Uterus (tissue), 4 donors: ENCODE measurements around the gene COL9A3. TPM values are rescaled to one million over a fixed set of nuclear protein-coding genes. Genes with fewer than 3 reads are reported as not detected.

ENCODE experiments used
- DNase-seq, 2 donors: peaks; one replicate each; pipeline ENCODE4 v3.0.0-alpha.2; 2019 to 2020
- H3K27ac ChIP-seq, 2 donors: fragments of 200-600 bp; sonication (generic); 1 replicate in 1 of 2; 2 replicates in 1 of 2; pipeline ENCODE4 v1.5.1; 2016 to 2018
- H3K27me3 ChIP-seq, 2 donors: fragments of 200-600 bp; sonication (generic); one replicate each; pipeline ENCODE4 v1.5.1; 2018 to 2019; ENCODE audit warnings: control low read depth in 1 of 2
- H3K36me3 ChIP-seq, 2 donors: fragments of 200-600 bp; sonication (generic); one replicate each; pipeline ENCODE4 v1.5.1; 2019; ENCODE audit warnings: control low read depth in 1 of 2
- H3K4me1 ChIP-seq, 2 donors: fragments of 200-600 bp; sonication (generic); one replicate each; pipeline ENCODE4 v1.5.1; 2018 to 2019; ENCODE audit warnings: control low read depth in 1 of 2
- H3K4me3 ChIP-seq, 2 donors: fragments of 200-600 bp; sonication (generic); 1 replicate in 1 of 2; 2 replicates in 1 of 2; pipeline ENCODE4 v1.5.1; 2018 to 2019; ENCODE audit warnings: mild to moderate bottlenecking in 1 of 2
- H3K9me3 ChIP-seq, 2 donors: fragments of 200-600 bp; sonication (generic); one replicate each; pipeline ENCODE4 v1.5.1; 2019; ENCODE audit warnings: control low read depth in 1 of 2
- POLR2A ChIP-seq, 2 donors: fragments of 450-650 bp; IDR thresholded peaks; one replicate each; pipeline ENCODE4 v1.6.1; 2016; ENCODE audit warnings: antibody characterized with exemption in 2 of 2, mild to moderate bottlenecking in 1 of 2, moderate library complexity in 1 of 2
- intact Hi-C: fragments of 100-400 bp; cut with DNase I; formaldehyde crosslinking; loops from one replicate; pipeline ENCODE4 v1.15.1; 2023; ENCODE audit warnings: low total_unique reads
- total RNA-seq, 4 donors: library from RNA; depleted of rRNA in 3 of 4; stranded (reverse); fragments of >200 nt in 3 of 4; gene quantifications; one replicate each; pipeline versions ENCODE4 v1.1.0 to v1.2.4, GENCODE V29; 2014 to 2023
- TF ChIP-seq, protein P1 (sequence below), 4 experiments: fragments of 200-600 bp in 2 of 4; fragments of 450-650 bp in 2 of 4; sonication (generic) in 2 of 4; IDR thresholded peaks; one replicate each; pipeline ENCODE4 v1.5.1; 2016 to 2019; ENCODE audit warnings: antibody characterized with exemption in 4 of 4, mild to moderate bottlenecking in 2 of 4, moderate library complexity in 1 of 4
- donor health status: DM: yes; HTN: yes; CAD: no.

COL9A3 gene
- 10 to 100 TPM in 2 of 4 donors, 1 to 10 TPM in 1, under 1 TPM in 1; 0.59 to 75.4 (median 16.3) TPM for total RNA-seq

- TF ChIP-seq, protein P1, sequence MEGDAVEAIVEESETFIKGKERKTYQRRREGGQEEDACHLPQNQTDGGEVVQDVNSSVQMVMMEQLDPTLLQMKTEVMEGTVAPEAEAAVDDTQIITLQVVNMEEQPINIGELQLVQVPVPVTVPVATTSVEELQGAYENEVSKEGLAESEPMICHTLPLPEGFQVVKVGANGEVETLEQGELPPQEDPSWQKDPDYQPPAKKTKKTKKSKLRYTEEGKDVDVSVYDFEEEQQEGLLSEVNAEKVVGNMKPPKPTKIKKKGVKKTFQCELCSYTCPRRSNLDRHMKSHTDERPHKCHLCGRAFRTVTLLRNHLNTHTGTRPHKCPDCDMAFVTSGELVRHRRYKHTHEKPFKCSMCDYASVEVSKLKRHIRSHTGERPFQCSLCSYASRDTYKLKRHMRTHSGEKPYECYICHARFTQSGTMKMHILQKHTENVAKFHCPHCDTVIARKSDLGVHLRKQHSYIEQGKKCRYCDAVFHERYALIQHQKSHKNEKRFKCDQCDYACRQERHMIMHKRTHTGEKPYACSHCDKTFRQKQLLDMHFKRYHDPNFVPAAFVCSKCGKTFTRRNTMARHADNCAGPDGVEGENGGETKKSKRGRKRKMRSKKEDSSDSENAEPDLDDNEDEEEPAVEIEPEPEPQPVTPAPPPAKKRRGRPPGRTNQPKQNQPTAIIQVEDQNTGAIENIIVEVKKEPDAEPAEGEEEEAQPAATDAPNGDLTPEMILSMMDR (IDR thresholded peaks at IDR 0.05): no peak
- TF ChIP-seq POLR2A (IDR thresholded peaks at IDR 0.05): no peak
- Histone ChIP-seq H3K4me1 (peaks cover 0 to 38% of the 10 kb centered on the region in 2 donors), H3K4me3 (peak within 1 kb of the TSS; percentile 8 to 17), H3K9me3 (no peaks in the 10 kb centered on the region), H3K27ac (no peak within 1 kb of the TSS), H3K27me3 (peaks cover 11 to 22% of the 10 kb centered on the region in 2 donors), H3K36me3 (no peaks in the 10 kb centered on the region)
- intact Hi-C loops: no loop called here
- no peak for DNase-seq
Measured at GRCh38 chr20:62816884-62817873, at the start of gene COL9A3. Gene COL9A3, plus strand, starts transcription at chr20:62817050. Its CDS starts 15 bp downstream, at chr20:62817065.

- intact Hi-C loops: no loop called here
- Histone ChIP-seq H3K4me1 (no peaks in the 10 kb centered on the region), H3K36me3 (no peaks in the 10 kb centered on the region), H3K27ac (no peak overlapping the region), H3K4me3 (no peak overlapping the region), H3K27me3 (peaks cover 0 to 4% of the 10 kb centered on the region in 2 donors), H3K9me3 (no peaks in the 10 kb centered on the region)
- no peak for TF ChIP-seq POLR2A (IDR thresholded peaks at IDR 0.05)
- TF ChIP-seq, protein P1 (IDR thresholded peaks at IDR 0.05): no peak
- DNase-seq: no peak
Measured at GRCh38 chr20:62768234-62768546, 48.7 kb upstream of the COL9A3 start.

DNA sequence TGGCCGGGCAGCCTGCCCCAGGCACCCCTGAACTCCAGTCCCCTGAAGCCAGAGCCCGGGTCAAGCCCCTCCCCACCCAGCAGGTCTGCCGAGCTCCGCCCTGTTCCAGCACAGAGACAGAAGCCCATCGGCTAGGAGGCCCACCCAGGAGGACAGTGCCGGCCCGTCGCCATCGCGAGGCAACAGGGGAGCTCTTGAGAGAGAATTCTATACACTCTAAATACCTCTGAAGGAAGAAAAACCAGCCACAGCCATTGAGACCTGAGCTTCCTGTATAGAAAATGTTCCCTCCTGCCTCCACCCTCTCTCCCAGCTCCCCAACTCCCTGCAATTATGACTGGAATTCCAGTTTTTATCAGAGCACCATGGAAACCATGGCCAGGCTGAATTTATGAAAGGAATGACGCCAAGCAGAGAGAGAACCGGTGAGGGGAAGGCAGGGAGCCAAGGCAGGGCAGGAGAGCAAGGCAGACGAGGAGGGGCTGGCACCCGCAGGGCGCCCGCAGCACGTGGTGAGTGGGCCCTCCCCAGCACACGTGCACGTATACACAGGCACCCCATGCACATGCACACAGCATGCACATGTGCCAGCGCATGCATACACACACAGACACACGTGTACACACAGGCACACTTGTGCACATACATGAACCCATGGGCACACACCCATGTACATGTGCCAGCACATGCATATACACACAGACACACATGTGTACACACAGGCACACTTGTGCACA is 48.1 kb upstream of the COL9A3 start:
- Histone ChIP-seq H3K4me1 (no peaks in the 10 kb centered on the region), H3K36me3 (no peaks in the 10 kb centered on the region), H3K27me3 (peaks cover 0 to 4% of the 10 kb centered on the region in 2 donors), H3K27ac (no peak overlapping the region), H3K4me3 (no peak overlapping the region), H3K9me3 (no peaks in the 10 kb centered on the region)
- intact Hi-C loops: no loop called here
- TF ChIP-seq, protein P1 (IDR thresholded peaks at IDR 0.05): no peak
- no peak for TF ChIP-seq POLR2A (IDR thresholded peaks at IDR 0.05)
- no peak for DNase-seq

DNA sequence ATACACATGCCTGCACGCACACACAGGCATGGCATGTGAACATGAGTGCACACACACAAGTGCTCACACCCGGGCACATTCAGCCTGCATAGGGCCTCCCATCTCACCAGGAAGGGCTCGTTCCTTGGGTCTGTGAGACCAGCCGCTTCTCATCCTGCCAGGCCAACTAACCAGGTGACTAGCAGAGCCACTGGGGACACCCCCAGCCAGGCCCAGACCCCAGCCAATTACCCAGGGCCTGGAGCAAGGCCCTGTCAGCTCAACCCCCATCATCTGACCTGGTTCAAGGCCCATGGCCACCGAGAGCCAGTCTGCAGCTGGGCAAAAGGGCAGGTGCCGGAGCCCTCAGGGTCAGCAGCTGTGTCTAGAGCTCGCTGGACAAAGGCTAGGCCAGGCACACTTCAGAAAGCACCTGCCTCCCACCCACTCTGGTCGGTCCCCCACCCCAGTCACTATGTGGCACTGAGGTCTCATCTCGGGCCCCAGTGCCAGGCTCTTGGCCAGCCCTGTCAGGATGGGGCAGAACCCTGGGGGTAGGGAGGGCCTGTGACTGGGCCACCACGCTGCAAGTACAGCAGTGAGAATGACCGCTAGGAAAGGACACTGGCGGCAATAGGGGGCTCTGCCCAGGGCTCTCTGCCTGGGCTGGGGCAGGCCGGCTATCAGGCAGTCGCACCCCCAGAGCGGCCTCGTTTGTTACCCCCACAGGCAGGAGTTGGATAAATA is 47.3 kb upstream of the COL9A3 start:
- peaks cover 0 to 4% of the 10 kb centered on the region in 2 donors for H3K27me3 ChIP-seq
- TF ChIP-seq, protein P1 (IDR thresholded peaks at IDR 0.05): no peak
- TF ChIP-seq POLR2A (IDR thresholded peaks at IDR 0.05): no peak
- H3K36me3 ChIP-seq: no peaks in the 10 kb centered on the region
- H3K4me1 ChIP-seq: no peaks in the 10 kb centered on the region
- DNase-seq: no peak
- no peak overlapping the region for H3K4me3 ChIP-seq
- intact Hi-C loops: loop anchor here (10.0 kb wide), 1 partner anchor 85 kb away; no protein-coding TSS in a partner anchor
- H3K27ac ChIP-seq: no peak overlapping the region
- no peaks in the 10 kb centered on the region for H3K9me3 ChIP-seq
